ENCODE measurements around the gene KRT26.

Gene KRT26

DNA sequence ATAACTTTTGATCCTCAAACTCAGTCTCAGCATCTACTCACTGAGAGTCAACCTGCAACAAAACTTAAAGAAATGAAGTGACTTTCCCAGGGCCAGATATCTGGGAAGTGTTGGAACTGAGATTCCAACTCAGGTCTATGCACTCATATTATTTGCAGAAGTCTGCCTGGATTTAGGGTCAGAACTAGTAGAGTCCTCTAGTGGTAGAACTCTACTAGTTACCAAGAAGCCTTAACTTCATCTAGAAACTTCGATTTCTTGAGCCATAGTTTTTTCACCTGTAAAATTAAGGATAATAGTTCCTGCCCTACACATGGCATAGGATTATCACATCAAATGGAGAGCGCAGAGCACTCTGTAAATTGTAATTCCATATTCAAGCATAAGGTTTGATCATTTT is 45.1 kb downstream of the KRT26 start:
- DNase-seq, result no peak

DNA sequence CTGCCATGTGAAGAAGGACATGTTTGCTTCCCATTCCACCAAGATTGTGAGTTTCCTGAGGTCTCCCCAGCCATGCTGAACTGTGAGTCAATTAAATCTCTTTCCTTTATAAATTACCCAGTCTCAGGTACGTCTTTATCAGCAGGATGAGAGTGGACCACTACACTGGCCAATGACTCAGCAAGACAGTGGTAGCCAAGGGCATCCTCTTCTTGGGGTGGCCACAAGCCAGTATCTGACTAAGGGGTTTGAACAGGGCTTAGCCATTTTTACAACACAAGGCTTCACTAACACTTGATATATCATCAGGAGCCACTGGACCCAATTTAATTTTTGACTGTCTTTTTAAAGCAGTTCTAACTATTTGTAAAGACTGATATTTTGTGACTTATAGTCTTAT is 47.3 kb downstream of the KRT26 start:
- DNase-seq, result no peak

DNA sequence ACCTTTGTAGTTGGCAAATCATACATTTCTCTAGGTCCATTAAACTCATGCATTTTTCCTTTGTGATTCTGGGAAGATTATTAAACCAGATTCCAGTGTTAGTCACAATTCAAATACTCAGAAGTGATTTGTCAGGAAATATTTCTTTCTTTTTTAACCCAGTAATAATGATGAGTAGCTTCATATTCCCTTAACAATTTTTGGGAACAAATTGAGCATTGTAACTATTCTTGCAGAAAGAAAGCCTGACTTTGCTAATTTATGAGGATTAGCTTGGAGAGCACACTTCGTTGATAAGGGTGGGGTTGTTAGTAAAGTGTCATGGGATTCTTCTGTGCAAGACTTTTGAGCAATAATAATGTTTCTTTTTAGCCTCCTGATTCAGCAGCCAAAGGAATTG is 49.8 kb downstream of the KRT26 start:
- no peak for DNase-seq

DNA sequence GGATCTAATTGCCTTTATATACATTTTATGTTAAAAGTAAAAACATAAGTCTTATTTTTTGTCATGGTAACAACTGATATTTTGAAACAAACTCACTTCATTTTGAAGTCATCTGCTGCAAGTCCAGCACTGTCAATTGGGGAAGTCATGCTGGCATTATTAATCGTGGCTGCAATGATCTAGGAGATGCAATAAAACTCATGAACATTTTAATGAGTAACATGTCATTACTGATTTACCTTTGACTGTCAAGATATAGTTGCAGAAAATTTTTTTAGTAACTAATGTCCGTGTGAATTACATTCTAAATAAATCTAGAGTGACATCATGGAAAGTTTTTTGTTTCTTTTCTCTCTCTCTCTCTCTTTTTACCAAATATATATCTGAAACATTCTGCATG is 51.1 kb downstream of the KRT26 start:
- DNase-seq, result no peak

DNA sequence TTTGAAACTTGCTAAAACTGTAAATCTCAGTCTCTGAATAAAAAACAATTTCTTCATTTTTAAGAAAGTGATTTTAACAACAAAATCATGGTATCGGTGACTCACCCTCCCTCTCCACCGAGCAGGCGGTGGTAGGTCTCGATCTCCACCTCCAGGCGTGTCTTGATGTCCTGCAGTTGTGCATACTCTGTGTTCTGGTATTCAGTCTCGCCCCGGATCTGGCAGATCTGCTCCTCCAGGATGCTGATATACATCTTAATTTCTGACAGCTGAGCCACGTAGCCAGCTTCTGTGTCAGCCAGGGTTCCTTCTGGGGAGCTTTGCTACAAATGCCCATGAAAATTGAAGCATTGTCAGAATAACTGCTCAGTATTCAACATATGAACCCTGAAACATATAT is 53.1 kb downstream of the KRT26 start:
- DNase-seq, result no peak

DNA sequence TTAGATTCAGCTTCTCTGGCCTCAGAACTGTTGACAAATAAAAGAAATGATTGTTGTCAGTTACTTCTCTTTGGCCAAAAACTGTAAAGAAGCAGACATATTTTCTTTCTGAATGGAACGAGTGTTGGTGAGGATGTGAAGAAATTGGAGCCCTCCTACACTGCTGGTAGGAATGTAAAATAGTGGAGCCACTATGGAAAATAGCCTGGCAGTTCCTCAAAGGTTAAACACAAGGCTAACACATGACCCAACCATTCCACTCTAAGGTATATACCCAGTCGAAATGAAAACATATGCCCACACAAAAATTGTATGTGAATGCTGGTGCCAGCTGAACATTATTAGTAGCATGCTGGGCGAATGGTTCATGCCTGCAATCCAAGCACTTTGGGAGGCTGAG is 54.2 kb downstream of the KRT26 start:
- DNase-seq, result no peak

All from SIG-M5 (cell line).